Activated T-cell treated with anti-CD3 and anti-CD28 coated beads for 24 hours (primary cell): ENCODE measurements around the gene CDKL5.
"Not testable (repeated sequence)": the region's sequence is repeated elsewhere in the genome, so short reads cannot be mapped to it uniquely, and the experiment has no call there.

Source experiments
- DNase-seq: peaks from one replicate; pipeline ENCODE4 v3.0.0-alpha.2; 2020; ENCODE audit warnings: low read depth

The CDKL5 gene

DNA sequence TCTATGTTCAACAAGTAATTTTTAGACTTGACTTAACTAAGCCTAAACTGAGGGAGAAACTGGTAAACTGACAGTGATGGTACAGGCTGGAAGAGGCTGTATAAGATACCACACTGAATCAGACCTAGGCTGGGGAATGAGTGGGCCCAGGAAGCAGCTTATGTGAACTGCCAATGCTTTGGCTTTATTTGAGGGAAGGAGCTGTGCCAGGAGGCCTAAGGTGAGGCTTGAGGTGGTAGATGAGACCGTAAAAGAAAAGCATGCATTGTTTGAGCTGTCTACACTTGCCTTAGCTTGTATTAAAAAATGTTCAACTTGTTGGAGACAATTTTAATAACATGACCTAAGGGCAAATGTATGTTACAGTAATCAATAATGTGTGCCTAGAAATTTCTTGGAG, 150.3 kb downstream of the CDKL5 start:
- DNase-seq = no peak

DNA sequence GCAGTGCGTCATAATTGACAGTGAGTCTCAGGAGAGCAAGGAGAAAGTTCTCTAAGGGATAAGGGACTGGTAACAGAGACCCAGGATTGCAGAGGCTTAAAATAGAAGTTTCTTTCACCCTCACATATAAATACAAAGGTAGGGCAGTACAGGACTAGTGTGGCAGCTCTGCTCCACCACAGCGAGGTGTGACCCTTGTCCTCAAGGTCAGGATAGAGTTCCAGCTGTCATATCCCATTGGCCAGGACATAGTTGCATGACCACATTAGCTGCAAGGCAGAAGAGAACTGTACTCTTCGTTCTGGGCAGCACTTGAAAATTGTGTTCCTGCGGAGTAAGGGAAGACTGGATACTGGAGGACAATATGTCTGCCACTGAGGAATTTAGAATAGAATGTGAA, 152.0 kb downstream of the CDKL5 start:
- no peak for DNase-seq

DNA sequence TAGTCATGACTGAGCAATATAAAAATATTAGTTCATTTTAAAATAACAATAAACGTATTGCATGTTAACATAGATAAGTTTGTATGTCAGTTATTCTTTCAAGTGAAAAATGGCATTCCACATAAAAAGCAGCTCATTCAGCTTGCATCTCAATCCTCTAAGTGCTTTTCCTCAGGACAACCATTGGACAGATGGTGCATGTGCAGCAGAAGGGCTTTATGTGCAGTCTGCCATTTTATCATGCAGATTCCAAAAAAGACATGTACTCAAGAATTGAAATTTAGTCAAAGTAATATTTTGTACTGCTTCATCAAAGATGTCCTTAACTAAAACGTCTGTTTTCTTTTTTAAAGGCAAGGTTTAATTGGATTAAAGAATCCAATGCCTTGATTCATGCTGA, 153.1 kb downstream of the CDKL5 start:
- DNase-seq = no peak

DNA sequence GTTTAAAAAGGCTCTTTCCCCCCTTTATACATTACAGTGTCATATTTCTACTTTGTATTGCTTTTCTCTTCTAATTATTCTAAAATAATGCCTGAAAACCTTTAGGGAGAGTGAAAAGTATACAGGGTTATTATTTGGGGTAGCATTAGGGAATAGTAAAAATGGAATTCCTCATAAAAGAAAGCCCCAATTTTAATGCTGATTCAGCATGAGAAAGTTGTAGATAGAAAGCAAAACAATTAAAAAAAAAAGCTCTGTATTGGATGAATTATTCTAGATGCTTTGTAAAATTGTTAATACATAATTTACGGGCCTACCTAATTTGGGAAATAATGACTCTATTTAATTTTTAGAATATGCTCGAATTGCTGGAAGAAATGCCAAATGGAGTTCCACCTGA, 154.1 kb downstream of the CDKL5 start:
- DNase-seq = no peak

DNA sequence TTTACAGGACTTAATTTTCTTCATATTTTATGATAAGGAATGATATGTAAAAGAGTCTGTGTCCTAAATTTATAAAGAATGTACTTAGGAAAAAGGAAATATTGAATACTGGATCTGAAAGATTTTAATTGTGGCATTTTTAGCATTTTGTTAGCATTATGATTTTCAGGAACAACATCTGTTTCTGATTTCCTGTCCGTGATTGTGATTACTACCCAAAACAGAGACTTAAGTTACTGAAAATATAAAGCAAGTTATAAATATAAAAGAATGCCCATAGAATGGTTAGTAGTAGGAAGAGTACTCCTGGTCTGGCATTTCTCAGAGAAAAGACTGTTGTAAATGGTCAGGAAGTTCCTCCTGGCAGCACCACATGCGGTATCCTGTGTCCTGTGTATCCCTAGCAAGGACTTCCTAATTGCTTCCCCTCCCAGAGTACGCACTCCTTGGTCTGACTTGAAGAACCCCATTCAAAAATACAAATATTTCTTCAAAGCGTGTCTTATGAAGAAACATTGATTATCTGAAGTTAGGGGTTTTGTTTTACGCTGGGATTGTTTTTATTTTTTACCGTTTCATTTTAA, 157.6 kb downstream of the CDKL5 start:
- no peak for DNase-seq

DNA sequence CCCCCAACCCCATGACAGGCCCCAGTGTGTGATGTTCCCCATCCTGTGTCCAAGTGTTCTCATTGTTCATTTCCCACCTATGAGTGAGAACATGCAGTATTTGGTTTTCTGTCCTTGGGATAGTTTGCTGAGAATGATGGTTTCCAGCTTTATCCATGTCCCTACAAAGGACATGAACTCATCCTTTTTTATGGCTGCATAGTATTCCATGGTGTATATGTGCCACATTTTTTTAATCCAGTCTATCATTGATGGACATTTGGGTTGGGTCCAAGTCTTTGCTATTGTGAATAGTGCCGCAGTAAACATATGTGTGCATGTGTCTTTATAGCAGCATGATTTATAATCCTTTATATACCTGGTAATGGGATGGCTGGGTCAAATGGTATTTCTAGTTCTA, 163.9 kb downstream of the CDKL5 start:
- not testable (repeated sequence) for DNase-seq

DNA sequence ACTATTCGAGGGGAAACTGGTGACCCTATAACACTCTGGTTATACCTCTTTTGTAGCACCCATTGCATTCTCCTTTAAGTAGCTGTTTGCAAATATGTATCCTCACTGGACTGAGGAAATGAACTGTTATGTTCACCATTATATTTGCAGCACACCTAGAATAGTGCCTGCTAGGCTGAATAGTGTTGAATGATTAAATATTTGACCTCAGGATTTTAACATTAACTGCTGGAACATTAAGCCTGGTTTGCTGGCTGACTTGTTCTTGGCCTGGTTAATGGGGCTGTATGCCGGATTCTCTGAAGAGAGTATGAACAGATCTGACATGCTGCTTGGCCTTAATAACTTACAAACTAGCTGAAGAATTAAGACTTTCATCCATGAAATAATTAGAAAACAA, 166.4 kb downstream of the CDKL5 start:
- DNase-seq = no peak

DNA sequence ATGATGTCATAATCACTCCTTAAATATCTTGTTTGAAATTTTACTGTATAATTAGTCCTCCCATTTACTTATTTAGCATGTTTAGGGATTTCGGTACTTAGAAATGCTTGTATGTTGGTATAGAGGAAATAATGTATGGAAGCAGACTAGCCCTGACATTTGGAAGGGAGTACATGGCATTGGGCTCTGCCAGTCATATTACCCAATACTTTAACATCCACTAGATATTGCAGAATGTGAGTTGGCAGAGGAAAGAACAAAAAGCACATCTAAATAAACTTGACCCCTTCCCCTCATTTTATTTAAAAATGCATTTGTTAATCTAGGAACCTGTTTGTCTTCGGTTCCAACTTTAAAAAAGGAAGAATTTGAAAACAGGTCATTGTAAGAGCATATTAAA, 168.7 kb downstream of the CDKL5 start:
- DNase-seq = no peak

DNA sequence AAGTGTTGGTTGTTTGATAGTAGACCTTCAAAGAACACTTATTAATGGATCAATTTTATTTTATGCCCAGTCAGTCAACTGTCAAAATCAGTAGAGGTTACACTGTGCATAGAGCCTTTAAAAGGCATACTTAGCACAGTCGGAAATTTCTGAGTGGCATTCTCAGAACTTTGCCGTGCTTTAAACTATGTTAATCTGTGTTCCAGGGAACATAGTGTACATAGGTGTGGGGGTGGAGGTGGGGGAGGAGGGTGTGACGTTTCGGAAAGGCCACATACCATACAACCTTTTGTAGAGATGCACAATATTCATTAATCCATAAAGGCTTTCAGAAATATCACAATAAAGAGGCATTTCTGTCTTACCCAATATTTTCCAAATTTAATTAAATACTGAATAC, 170.7 kb downstream of the CDKL5 start:
- DNase-seq = no peak

DNA sequence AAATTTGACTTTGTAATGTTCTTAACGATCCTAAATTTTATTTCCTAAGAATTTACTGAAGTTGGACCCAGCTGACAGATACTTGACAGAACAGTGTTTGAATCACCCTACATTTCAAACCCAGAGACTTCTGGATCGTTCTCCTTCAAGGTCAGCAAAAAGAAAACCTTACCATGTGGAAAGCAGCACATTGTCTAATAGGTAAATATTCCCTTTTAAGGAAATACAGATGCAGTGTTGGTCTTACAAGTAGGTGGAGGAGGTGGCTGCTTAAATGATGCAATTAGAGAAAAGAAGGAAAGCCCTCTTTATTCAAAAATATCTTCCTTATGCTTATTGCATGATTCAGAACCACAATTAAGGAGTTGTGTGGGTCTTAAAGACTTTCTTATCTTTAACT, 173.0 kb downstream of the CDKL5 start:
- no peak for DNase-seq

DNA sequence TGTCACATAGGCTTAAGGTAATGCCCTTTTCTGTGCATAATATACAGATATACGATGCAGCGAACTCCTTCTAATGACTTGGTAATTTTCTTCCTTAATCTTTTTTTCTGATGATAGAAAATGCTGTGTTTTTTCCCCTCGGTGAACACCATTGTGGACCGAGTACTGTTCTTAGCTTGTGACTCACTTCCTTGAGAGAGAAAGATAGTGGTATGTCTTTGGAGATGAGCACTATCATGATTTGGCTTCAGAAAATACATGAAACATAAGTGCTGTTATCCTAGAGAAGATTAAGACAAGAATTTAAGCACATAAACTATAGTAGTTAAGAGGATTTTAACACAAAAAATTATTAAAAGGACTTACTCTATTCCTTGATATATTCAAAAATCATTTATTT, 182.6 kb downstream of the CDKL5 start:
- no peak for DNase-seq

DNA sequence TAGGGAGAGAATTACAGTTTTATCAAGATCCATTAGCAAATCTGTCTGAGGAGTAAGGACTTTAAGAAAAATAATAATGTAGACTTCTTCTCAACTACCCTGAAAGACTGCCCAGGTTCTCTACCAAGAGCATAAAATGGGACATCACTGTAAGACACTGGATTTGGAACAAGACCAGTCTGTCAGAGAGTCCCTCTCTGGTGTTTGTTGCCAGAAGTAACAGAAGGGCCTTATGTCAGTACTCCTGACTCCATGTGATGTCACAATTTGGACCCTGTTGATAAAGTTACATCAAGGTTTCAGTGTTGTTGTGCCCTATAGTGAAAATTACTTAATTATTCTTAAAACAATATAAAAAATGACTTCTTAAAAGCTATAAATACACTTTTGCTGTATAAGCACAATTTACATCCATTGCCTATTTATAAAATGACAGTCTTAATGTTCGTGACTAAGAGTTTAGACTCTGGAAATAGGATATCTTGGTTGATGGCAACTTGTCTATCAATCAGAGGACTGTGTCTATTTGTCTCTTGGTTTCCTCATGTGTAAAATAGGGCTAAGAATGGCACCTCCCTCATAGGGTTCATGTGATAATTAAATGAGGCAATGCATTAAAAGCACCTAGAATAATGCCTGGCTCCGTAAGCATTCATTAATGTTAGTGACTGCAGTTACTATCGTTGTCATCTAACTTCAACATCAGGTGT, 188.7 kb downstream of the CDKL5 start:
- DNase-seq = no peak

DNA sequence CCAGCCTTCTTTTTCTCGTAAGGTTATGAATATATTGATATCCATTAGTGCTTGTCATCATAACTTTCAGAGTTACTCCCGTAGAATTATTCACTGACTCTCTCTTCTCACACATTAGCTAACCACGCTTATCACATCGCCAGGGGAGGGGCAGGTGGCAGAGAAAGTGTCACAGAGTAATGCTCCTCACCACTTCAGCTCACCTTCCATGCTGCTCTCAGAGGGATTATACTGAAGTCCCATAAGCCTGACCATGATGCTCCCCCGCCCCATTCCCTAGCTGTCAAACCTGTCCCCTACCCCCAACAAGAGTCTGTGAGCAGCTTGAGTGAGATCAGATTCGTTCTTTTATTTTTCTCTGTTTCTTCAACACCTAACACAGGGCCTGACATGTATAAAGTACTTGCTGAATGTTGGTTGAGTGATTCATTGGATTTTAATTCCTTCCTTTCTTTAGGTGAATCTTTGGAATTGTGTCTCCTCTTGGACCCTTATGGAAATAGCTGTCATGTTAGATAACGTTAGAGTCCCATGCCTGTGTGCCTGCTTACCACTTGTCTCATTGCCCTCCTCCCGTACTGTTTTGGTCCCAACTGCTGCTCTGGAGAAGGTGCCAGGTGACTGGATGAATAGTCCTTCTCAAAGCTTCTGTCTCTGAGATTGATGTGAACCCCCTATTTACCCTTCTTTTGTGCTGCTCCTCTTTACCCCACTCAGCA, 191.4 kb downstream of the CDKL5 start:
- no peak for DNase-seq

DNA sequence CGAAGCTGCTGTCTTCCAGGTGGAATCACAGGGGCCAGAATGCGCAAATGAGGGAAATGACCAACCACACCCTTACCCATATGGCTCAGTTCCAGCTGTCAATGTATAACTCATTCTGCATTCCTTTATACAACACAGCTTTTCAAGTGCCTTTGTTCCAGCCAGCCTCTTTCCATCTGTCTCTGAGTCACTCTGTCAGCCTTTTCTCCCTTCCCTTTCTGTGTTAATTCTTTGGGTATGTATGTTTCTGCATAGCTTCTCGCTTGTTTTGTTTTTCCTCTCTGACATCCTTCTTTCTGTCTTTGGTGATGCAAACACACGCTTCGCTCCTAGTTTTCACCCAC, 192.0 kb downstream of the CDKL5 start:
- no peak for DNase-seq

DNA sequence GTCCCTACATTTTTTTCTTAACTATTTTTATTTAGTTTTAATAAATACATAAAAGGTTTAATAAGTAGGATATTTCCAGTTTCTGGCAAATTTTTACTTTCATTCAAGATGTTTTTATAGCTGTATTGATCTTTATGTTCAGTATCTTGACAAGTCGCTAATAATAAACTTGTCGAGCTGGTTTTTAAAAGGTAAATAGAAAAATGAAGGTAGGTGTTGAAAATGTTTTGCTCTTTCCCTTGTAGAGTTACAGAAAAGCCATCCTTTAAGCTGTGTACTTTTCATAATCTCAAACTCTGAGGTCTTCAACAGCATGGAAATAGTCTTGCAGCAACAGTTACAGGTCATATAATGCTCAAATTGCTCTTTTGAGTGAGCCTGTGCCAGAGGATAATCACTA, 193.9 kb downstream of the CDKL5 start:
- no peak for DNase-seq

DNA sequence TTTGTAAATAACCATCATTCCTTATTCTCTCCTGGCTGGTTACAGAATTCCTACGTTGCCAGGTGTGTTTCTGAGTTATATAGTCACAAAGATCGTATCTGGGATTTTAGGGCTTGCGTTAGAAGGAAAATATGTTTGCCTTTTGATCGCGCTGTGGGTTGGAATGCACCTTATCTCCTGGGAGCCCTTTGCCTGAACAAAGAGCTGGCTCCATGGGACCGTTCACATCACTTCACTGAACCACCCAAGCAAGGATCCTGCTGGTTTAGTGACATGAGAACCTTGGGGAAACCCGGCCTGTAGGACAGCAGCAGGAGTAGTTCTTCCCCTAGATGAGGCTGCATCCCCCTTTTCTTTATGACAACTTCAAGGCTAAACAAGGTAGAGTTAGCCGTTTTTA, 194.9 kb downstream of the CDKL5 start:
- DNase-seq = no peak

DNA sequence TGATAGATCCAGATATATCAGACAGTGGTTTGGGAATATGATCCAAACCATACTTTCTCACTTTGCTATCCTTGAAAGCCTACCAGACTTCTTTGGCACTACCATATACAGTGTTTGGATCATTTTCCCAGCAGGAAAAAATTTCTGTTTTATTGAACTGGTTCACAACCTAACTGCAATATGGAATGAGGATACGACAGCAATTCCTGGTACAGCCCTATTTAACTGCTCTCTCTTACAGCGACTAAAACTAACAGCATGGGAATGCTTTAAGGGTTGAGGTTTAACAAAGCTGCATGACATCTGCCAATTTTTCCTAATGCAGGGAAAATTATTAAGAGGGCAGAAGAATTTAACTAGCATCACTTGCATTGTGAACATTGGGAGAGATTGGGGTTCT, 199.2 kb downstream of the CDKL5 start:
- no peak for DNase-seq

DNA sequence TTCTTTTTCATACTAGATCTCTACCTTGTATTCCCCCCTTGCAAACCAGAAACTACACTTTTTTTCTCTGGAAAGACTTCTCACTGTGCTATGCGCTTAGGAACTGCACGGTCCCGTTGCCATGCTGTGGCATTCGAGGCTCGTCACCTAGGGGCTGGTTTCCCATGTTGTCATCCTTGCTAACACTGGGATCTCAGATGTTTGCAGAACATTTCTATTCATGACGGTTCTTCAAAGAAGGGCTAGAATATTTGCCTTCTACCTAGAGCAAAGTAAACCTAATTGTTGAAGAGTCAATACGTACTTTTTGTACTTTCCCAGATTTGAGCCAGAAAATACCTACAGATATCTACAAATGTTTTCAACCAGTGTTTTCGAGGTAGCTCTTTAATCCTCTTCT, 205.5 kb downstream of the CDKL5 start:
- DNase-seq = no peak

DNA sequence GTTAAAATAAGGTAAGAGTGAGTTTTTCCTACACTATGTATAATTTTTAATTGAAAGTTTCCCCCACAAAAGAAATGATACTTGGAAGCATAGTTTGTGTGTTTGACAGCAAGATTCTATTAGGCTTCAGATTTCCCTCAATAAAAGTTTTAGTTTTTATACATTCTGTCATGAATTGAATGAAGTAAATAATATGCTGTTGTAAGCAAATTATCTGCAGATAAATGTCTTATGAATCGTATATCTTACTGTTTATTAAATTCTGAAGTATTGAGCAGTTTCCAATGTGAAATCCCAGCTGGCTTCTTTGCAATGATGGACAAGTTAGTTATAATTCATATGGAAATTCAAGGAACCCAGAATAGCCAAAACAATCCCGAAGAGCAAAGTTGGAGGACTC, 213.0 kb downstream of the CDKL5 start:
- DNase-seq = no peak

DNA sequence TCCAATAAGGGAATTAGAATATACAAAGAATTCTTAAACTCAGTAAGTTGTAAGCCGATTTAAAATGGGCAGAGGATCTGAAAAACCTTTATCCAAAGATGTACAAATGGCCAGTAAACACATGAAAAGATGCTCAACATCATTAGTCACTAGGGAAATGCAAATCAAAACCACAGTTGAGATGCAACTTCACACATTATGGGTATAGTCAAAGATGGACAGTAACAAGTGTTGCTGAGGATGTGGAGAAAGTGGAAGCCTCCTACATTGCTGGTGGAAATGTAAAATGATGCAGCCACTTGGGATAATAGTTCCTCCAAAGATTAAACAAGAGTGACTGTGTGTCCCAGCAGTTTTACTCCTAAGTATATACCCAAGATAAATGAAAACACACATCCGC, 213.9 kb downstream of the CDKL5 start:
- DNase-seq = no peak

DNA sequence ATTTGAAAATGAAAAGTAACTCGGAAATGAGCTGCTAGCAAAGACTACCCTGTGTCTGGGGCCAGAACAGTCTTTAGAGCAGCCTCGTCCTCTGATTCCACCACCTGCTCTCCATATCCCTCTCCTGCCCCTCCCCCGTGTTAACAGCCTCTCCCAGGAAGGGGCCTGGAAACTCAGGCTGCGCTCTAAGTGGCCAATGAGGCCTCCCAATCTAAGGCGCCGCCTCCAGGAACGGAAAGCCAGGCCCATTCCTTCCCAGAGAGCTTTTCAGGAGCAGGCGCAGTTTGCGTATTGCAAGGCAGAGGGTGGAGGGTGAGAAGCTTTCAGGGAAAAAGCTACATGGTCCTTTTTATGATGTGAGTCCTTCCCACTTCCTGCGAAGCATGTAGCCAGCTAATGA, 215.3 kb downstream of the CDKL5 start:
- no peak for DNase-seq

DNA sequence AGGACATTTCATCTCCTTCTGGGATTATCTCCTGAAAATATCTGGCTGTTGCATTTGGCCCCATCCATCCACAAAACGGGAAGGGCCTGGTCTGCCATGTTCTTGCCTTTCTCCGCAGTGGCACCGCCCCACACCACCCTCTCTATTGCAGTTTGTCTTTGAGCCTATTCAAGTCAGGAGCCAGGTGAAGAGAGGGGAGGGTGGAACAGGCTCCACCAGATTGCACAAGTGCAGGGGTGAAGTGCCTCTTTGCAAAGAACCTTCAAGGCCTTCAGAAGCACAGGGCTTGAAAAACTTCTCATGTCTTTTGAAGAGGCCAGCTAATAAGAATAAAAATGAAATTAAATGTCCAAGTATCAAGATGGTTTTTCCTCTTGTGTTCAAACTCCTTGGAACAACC, 217.8 kb downstream of the CDKL5 start:
- DNase-seq = no peak

DNA sequence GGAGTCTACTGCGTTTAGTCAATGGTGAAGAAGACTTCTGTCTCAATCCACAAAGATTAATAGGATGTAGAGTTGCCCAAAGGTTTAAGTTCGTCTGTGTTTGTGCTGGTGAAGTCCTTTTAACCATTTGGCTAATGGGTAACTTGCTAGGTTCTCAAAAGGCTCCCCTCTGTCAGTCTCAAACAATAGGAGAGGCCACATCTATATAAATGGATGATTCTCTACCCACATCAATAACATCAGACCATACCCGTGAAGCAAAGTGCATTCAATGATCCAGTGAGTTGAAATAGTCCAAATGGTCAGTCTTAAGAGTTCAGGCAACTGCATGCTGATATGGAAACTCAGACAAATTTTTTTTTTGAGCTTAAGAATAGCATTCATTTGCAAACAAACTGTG, 218.4 kb downstream of the CDKL5 start:
- DNase-seq = no peak

DNA sequence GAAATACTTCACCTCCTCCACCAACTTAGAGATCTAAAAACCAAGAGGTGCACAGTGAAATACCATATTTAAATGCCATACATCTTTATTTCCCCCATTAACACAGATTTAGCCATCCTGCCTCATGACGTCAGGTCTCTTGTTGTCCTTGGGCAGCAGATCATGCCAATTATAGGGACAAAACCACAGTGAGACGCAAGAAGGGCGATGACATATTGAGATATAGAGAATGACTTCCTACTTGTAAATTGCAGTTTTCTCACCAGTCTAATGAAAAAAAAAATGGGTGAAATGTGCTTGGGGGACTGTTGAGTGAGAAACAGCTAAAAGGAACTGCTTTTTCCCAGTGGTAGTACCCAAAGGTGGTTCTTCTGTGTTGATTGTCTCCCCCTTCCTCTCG, 222.2 kb downstream of the CDKL5 start:
- no peak for DNase-seq
